Pancreas (tissue), 10 donors: ENCODE data around the gene CIAO2A. TPM values are rescaled to one million over a fixed set of nuclear protein-coding genes. Genes with fewer than 3 reads are reported as not detected.
"Not testable (repeated sequence)": the region's sequence is repeated elsewhere in the genome, so short reads cannot be mapped to it uniquely, and the experiment has no call there.

Source experiments
- ATAC-seq, 4 donors: fragments of 200-7000 bp; cut with Tn5 transposase; one replicate each; pipeline versions ENCODE4 v1.8.0 to v1.9.1; 2020; ENCODE audit warnings: mild to moderate bottlenecking in 4 of 4, moderate library complexity in 4 of 4
- DNase-seq, 6 donors: peaks; one replicate each; pipeline ENCODE4 v3.0.0-alpha.2; 2020
- FAIRE-seq: peaks from 2 replicates; lab custom pipeline; 2012; peaks lifted over from hg19 to GRCh38; lab: Jason Lieb, UNC
- H3K27ac ChIP-seq, 4 donors: fragments of 200-600 bp; sonication (generic); 1 replicate in 3 of 4; 2 replicates in 1 of 4; pipeline versions ENCODE4 v1.5.0 to v1.8.0; 2020
- H3K27me3 ChIP-seq, 4 donors: fragments of 200-600 bp; one replicate each; pipeline ENCODE4 v1.8.0; 2021
- H3K36me3 ChIP-seq, 3 donors: fragments of 200-600 bp; sonication (generic) in 1 of 3; one replicate each; pipeline versions ENCODE4 v1.5.0 to v1.8.0; 2020 to 2021
- H3K4me1 ChIP-seq, 3 donors: fragments of 200-600 bp; one replicate each; pipeline ENCODE4 v1.8.0; 2021
- H3K4me3 ChIP-seq, 4 donors: fragments of 200-600 bp; sonication (generic) in 2 of 4; one replicate each; pipeline versions ENCODE4 v1.5.0 to v1.8.0; 2020 to 2021
- H3K9me3 ChIP-seq, 4 donors: fragments of 200-600 bp; one replicate each; pipeline ENCODE4 v1.8.0; 2021
- CTCF ChIP-seq, 4 donors: fragments of 200-600 bp; sonication (generic) in 3 of 4; IDR thresholded peaks; one replicate each; pipeline versions ENCODE4 v1.5.0 to v1.8.0; 2021; ENCODE audit warnings: antibody characterized with exemption in 4 of 4
- WGBS, 2 donors: extraction: QIAGEN DNeasy Blood & Tissue Kit; methylation state at CpG; one replicate each; pipeline ENCODE4 v1.1.7; 2013; 5-methylcytosine and 5-hydroxymethylcytosine counted together
- intact Hi-C, 3 donors: fragments of 100-400 bp; cut with DNase I; formaldehyde crosslinking; loops; one replicate each; pipeline versions ENCODE4 v1.11.1 to v1.14.2; 2022
- polyA plus RNA-seq, 2 donors: library from polyadenylated mRNA; stranded (reverse); fragments of 200-250 nt; gene quantifications; one replicate each; pipeline ENCODE4 v1.2.3, GENCODE V29; 2013
- total RNA-seq, 6 donors: library from RNA; stranded (reverse); fragmentation: NEBNext Ultra II Directional in 4 of 6; extraction: Animal tissue kit (Norgen Biotek cat#: 25700) in 4 of 6; gene quantifications; one replicate each; pipeline versions ENCODE4 v1.2.1 to v1.2.4, GENCODE V29; 2021 to 2023
- donor health status: healthy with polysubstance abuse.
- donor health status: DM: no; HTN: no; CAD: no; lungs with moderate emphysema.
- donor health status: DM: no; HTN: no; CAD: no.
- donor health status: control.
- donor health status: control.
- donor health status: Bipolar disorder and iron deficiency.
- donor health status: DM: yes; HTN: yes; CAD: no.
- donor health status: DM: no; HTN: no; CAD: no.
- donor health status: DM: no; HTN: no; CAD: no.
- donor health status: DM: yes; HTN: yes; CAD: no.

CIAO2A gene
- total and polyA plus RNA-seq, 8 donors, result 16.0 to 61.2 (median 31.6) TPM

- 76 to 85% methylated on average over 3 of the region's 3 CpGs for WGBS, 2 donors
- Histone ChIP-seq H3K36me3 (peaks cover 0 to 70% (median 36%) of the 10 kb centered on the region in 3 donors), H3K4me3 (no peak overlapping the region), H3K9me3 (no peaks in the 10 kb centered on the region), H3K4me1 (no peaks in the 10 kb centered on the region), H3K27ac (no peak overlapping the region), H3K27me3 (no peaks in the 10 kb centered on the region)
- FAIRE-seq (no peak), DNase-seq (no peak), ATAC-seq (no peak)
- intact Hi-C loops, result no loop called here
- TF ChIP-seq CTCF (IDR thresholded peaks at IDR 0.05), result no peak
These were observed 32.3 kb upstream of the CIAO2A start for GRCh38 chr15:64125978-64126377.

GRCh38 chr15:64122936-64123351 lies 29.3 kb upstream of the CIAO2A start:
- Histone ChIP-seq H3K4me1 (no peaks in the 10 kb centered on the region), H3K27ac (no peak overlapping the region), H3K36me3 (peaks cover 0 to 64% (median 22%) of the 10 kb centered on the region in 3 donors), H3K9me3 (no peaks in the 10 kb centered on the region), H3K27me3 (no peaks in the 10 kb centered on the region), H3K4me3 (no peak overlapping the region)
- TF ChIP-seq CTCF (IDR thresholded peaks at IDR 0.05), result no peak
- ATAC-seq (no peak), DNase-seq (no peak), FAIRE-seq (no peak)
- intact Hi-C loops, result no loop called here
- WGBS, 2 donors, result 81 to 90% methylated on average over 3 of the region's 3 CpGs

- WGBS, 2 donors, result 79 to 88% methylated on average over 1 of the region's 1 CpG
- Histone ChIP-seq H3K27me3 (no peaks in the 10 kb centered on the region), H3K9me3 (no peaks in the 10 kb centered on the region), H3K4me1 (no peaks in the 10 kb centered on the region), H3K4me3 (no peak overlapping the region), H3K36me3 (peaks cover 0 to 64% (median 22%) of the 10 kb centered on the region in 3 donors), H3K27ac (no peak overlapping the region)
- no peak for FAIRE-seq
- no peak for DNase-seq
- intact Hi-C loops, result no loop called here
- ATAC-seq, result no peak
- TF ChIP-seq CTCF (IDR thresholded peaks at IDR 0.05), result no peak
These were observed 28.8 kb upstream of the CIAO2A start for GRCh38 chr15:64122444-64122843.

GRCh38 chr15:64121614-64122013 lies 28.0 kb upstream of the CIAO2A start:
- H3K36me3 ChIP-seq, result peaks cover 0 to 61% (median 17%) of the 10 kb centered on the region in 3 donors
- TF ChIP-seq CTCF (IDR thresholded peaks at IDR 0.05), result no peak

GRCh38 chr15:64120322-64120721 lies 26.7 kb upstream of the CIAO2A start:
- ATAC-seq, H3K4me3 ChIP-seq, DNase-seq, H3K4me1 ChIP-seq, intact Hi-C loops, H3K27me3 ChIP-seq, H3K9me3 ChIP-seq, FAIRE-seq, H3K27ac ChIP-seq: not testable (repeated sequence)
- WGBS, 2 donors, result 98 to 100% methylated on average over 2 of the region's 2 CpGs
- peaks cover 0 to 60% (median 18%) of the 10 kb centered on the region in 3 donors for H3K36me3 ChIP-seq

More at GRCh38 chr15:64121614-64122013, 28.0 kb upstream of the CIAO2A start:
- no peak overlapping the region for H3K27ac ChIP-seq
- WGBS, 2 donors, result 87 to 91% methylated on average over 4 of the region's 4 CpGs
- FAIRE-seq (no peak), DNase-seq (no peak), ATAC-seq (no peak)
- H3K4me3 ChIP-seq, result no peak overlapping the region
- no peaks in the 10 kb centered on the region for H3K27me3 ChIP-seq
- H3K4me1 ChIP-seq, result no peaks in the 10 kb centered on the region
- no peaks in the 10 kb centered on the region for H3K9me3 ChIP-seq
- intact Hi-C loops, result no loop called here
